Measurements from ENCODE around the gene CENPM. TPM values are rescaled to one million over a fixed set of nuclear protein-coding genes. Genes with fewer than 3 reads are reported as not detected.

The CENPM gene
- total RNA-seq, 1 donor from 2014 or later: 9.8 TPM

GRCh38 chr22:41969110-41969646 is 22.2 kb upstream of the CENPM start, which contains the start of gene SEPTIN3:
TSS of gene SEPTIN3 (plus strand) at chr22:41969443. CDS start at chr22:41971493, 2,050 bp downstream.
- Histone ChIP-seq H3K4me3 (ENCODE audit: low read depth, low read length) (no peak within 1 kb of the TSS), H3K36me3 (ENCODE audit: control insufficient read depth, insufficient read depth, low read length) (no peaks in the 10 kb centered on the region), H3K27me3 (ENCODE audit: control insufficient read depth, insufficient read depth, low read length) (peaks cover 16% of the 10 kb centered on the region)
- TF ChIP-seq, protein P1, sequence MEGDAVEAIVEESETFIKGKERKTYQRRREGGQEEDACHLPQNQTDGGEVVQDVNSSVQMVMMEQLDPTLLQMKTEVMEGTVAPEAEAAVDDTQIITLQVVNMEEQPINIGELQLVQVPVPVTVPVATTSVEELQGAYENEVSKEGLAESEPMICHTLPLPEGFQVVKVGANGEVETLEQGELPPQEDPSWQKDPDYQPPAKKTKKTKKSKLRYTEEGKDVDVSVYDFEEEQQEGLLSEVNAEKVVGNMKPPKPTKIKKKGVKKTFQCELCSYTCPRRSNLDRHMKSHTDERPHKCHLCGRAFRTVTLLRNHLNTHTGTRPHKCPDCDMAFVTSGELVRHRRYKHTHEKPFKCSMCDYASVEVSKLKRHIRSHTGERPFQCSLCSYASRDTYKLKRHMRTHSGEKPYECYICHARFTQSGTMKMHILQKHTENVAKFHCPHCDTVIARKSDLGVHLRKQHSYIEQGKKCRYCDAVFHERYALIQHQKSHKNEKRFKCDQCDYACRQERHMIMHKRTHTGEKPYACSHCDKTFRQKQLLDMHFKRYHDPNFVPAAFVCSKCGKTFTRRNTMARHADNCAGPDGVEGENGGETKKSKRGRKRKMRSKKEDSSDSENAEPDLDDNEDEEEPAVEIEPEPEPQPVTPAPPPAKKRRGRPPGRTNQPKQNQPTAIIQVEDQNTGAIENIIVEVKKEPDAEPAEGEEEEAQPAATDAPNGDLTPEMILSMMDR (IDR thresholded peaks at IDR 0.05; ENCODE audit: insufficient read depth, low read length, poor library complexity, severe bottlenecking): no peak
- no peak for DNase-seq (ENCODE audit: low read depth)

DNA sequence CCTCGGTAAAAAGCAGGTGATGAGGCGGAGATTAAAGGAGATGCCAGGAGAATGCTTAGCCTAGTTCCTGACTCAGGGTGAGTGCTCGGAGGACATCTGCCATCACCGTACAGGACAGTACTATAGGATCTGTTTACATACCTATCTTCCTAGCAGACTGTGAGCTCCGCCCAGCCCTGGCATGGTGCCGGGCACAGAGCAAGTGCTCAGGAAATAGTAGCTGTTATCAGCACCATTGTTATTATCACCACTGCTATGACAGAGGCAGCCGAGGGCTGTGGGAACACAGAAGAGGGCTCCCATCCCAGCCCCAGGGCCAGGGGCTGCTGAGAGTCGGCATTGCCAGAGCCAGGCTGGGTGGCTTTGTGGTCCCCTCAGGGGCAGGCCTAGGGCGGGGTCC is 21.6 kb upstream of the CENPM start:
- Histone ChIP-seq H3K4me3 (ENCODE audit: low read depth, low read length) (no peak overlapping the region), H3K27me3 (ENCODE audit: control insufficient read depth, insufficient read depth, low read length) (peaks cover 15% of the 10 kb centered on the region), H3K36me3 (ENCODE audit: control insufficient read depth, insufficient read depth, low read length) (no peaks in the 10 kb centered on the region)
- DNase-seq (ENCODE audit: low read depth): no peak
- TF ChIP-seq, protein P1 (IDR thresholded peaks at IDR 0.05; ENCODE audit: insufficient read depth, low read length, poor library complexity, severe bottlenecking): no peak

DNA sequence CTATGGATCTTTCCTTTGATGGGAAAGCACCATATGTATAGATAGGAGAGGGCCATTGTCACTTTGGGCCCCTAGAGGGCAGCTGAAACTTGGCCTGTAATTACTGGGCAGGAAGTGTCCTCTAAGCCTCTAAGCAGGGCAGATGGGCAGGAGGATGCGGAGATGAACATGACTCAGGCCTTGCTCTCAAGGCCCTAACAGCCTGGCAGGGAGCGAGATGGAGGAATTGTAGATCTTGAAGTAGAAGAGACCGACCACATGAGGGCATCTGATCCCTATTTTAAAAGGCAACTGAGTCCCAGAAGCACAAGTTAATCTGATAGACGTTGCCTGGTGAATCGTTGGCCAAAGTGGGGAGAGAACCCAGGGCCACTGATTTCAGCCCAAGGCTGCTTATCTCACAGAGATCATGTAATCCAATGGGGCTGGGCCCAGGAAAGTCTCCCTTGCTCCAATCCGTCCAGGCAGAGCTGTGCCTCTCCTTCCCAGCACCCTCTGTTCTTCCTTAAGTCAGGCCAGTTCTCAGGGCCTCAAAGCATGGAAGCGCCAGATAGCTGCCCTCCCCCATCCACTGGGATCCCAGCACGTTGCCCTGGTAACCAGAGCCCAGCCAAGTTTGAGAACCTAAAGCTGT is 19.8 kb upstream of the CENPM start:
- no peaks in the 10 kb centered on the region for H3K36me3 ChIP-seq (ENCODE audit: control insufficient read depth, insufficient read depth, low read length)
- H3K4me3 ChIP-seq (ENCODE audit: low read depth, low read length): no peak overlapping the region
- peaks cover 9% of the 10 kb centered on the region for H3K27me3 ChIP-seq (ENCODE audit: control insufficient read depth, insufficient read depth, low read length)
- TF ChIP-seq, protein P1 (IDR thresholded peaks at IDR 0.05; ENCODE audit: insufficient read depth, low read length, poor library complexity, severe bottlenecking): peak; percentile 18
- peak; percentile 39 for DNase-seq (ENCODE audit: low read depth)

GRCh38 chr22:41966225-41966606 is 19.3 kb upstream of the CENPM start:
- Histone ChIP-seq H3K36me3 (ENCODE audit: control insufficient read depth, insufficient read depth, low read length) (no peaks in the 10 kb centered on the region), H3K4me3 (ENCODE audit: low read depth, low read length) (no peak overlapping the region), H3K27me3 (ENCODE audit: control insufficient read depth, insufficient read depth, low read length) (peaks cover 9% of the 10 kb centered on the region)
- no peak for DNase-seq (ENCODE audit: low read depth)
- TF ChIP-seq, protein P1 (IDR thresholded peaks at IDR 0.05; ENCODE audit: insufficient read depth, low read length, poor library complexity, severe bottlenecking): no peak

DNA sequence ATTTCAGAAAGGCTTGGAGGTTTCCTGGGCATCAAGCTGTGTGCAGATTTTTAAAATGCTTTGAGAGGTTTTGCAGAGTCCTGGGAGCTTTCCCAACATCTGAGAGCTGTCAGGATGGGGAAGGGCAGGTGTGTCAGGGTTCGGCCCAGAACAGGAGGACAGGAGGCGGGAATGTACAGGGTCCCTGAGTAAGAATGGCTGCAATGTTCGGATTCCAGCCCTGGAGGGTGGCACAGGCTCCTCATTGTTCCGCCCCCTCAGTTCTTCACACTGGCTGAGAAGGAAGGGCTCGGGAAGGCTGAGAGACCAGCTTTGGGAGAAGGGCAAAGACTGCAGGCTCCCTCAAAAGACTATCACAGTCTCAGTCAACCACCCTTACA is 17.1 kb upstream of the CENPM start:
- DNase-seq (ENCODE audit: low read depth): no peak
- H3K36me3 ChIP-seq (ENCODE audit: control insufficient read depth, insufficient read depth, low read length): no peaks in the 10 kb centered on the region

More for the DNA sequence above, 17.1 kb upstream of the CENPM start:
- TF ChIP-seq, protein P1 (IDR thresholded peaks at IDR 0.05; ENCODE audit: insufficient read depth, low read length, poor library complexity, severe bottlenecking): no peak
- H3K4me3 ChIP-seq (ENCODE audit: low read depth, low read length): no peak overlapping the region
- H3K27me3 ChIP-seq (ENCODE audit: control insufficient read depth, insufficient read depth, low read length): peaks cover 2% of the 10 kb centered on the region
